Myocyte (in vitro differentiated cells): ENCODE results near the gene CACNA1H. TPM values are rescaled to one million over a fixed set of nuclear protein-coding genes. Genes with fewer than 3 reads are reported as not detected.

Source experiments
- DNase-seq: peaks from one replicate; pipeline ENCODE4 v3.0.0-alpha.2; 2012; ENCODE audit warnings: low read depth
- total RNA-seq: library from RNA; depleted of rRNA; stranded (reverse); fragments of >200 nt; gene quantifications from 2 replicates; pipeline ENCODE4 v1.2.3, GENCODE V29; 2014

CACNA1H gene
- total RNA-seq, 1 donor from 2014 or later: 0.16 TPM

- DNase-seq: no peak
Observed at GRCh38 chr16:1210461-1210860, 57.6 kb downstream of the CACNA1H start.

DNA sequence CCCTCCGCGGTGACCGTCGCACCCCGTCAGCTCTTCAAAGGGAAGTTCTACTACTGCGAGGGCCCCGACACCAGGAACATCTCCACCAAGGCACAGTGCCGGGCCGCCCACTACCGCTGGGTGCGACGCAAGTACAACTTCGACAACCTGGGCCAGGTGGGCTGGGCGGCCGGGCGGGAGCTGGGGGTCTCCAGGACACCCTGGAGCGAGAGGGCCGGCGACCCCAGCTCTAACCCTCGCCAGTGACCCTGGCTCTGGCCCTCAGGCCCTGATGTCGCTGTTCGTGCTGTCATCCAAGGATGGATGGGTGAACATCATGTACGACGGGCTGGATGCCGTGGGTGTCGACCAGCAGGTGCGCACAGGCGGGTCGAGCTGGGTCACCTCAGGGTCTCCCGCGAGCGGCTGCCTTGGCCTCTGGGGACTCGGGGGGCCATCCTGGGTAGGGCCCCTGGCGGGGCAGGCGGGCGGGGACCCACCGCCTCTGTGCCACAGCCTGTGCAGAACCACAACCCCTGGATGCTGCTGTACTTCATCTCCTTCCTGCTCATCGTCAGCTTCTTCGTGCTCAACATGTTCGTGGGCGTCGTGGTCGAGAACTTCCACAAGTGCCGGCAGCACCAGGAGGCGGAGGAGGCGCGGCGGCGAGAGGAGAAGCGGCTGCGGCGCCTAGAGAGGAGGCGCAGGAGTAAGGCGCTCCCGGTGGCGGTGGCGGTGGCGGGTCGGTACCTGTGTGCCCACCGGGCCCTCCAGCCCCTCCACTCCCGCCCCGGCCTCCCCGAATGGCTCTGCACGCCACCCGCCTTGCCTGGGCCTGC lies 58.8 kb downstream of the CACNA1H start:
- no peak for DNase-seq

- no peak for DNase-seq
Observed at GRCh38 chr16:1212616-1213194, 59.8 kb downstream of the CACNA1H start.

- no peak for DNase-seq
Observed at GRCh38 chr16:1213231-1213630, 60.3 kb downstream of the CACNA1H start.

DNA sequence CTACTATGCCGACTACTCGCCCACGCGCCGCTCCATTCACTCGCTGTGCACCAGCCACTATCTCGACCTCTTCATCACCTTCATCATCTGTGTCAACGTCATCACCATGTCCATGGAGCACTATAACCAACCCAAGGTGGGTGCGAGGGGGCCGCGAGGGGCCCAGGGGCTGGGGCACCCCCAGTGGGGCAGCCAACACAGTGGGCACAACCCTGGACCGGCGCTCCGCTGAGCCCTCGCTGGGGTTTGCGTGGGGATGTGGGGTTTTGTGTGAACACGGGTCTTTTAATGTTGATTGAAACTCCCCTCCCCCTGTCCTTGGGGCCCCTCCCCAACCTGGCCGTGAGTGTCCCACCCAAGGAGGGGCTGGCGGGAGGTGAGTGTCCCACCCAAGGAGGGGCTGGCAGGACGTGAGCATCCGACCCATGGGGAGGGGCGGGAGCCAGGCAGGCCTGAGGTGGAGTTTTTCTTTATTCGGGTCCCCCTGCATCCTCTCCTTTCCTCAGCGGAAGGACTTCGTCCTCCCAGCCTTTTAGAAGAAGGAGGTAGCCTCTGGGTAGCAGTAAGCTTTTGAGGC lies 61.0 kb downstream of the CACNA1H start:
- no peak for DNase-seq

GRCh38 chr16:1214719-1215118 lies 61.8 kb downstream of the CACNA1H start:
- DNase-seq: no peak

DNA sequence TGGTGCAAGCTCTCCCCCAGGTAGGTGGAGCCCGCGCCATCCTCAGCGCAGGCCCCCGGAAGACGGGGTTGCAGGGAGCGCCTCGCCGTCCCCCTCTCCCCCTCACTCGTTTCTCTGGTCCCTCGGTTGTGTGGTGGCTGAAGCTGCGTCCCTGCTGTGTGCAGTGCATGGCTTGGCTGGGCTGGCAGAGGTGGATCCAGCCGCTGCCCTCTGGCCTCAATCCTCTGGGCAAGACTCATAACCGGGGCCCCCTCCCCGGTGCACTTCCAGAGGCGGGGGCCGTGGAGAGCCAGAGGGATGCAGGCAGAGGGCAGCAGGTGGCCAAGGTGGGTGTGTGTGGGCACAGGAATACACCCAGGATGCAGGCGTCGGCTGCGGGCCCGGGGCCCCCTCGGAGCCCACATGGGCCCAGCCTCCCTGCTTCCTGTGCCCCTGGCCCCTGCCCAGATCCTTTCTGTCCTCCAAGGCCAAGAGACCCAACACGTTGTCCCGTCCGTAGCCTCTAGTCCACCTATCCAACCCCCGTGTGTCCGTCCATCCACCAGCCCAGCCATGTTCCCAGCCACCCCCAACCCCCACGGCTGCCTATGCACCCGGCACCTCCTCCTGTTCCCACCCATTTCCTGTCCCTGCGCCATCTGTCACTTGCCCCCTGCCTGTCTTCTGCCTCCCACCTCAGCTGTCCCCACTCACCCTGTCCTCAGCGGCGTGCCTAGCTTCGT lies 62.8 kb downstream of the CACNA1H start:
- no peak for DNase-seq

DNA sequence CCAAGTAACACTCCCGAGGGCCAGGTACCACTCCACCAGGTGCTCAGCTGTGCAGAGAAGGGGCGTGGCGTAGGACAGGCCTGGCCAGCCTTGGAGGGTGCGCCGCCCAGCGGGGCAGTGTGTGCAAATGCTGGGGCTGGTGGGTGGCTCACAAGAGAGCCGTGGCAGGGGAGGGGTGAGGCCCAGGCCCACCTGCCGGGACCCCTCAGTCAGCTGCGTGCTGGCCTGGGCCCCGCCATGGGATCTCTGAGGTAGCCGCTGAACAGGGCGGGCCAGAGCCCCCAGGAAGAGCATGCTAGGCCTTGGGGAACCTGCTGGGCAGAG lies 63.4 kb downstream of the CACNA1H start:
- no peak for DNase-seq

GRCh38 chr16:1216681-1217400 lies 63.9 kb downstream of the CACNA1H start:
- no peak for DNase-seq

GRCh38 chr16:1217526-1217925 lies 64.6 kb downstream of the CACNA1H start:
- no peak for DNase-seq

DNA sequence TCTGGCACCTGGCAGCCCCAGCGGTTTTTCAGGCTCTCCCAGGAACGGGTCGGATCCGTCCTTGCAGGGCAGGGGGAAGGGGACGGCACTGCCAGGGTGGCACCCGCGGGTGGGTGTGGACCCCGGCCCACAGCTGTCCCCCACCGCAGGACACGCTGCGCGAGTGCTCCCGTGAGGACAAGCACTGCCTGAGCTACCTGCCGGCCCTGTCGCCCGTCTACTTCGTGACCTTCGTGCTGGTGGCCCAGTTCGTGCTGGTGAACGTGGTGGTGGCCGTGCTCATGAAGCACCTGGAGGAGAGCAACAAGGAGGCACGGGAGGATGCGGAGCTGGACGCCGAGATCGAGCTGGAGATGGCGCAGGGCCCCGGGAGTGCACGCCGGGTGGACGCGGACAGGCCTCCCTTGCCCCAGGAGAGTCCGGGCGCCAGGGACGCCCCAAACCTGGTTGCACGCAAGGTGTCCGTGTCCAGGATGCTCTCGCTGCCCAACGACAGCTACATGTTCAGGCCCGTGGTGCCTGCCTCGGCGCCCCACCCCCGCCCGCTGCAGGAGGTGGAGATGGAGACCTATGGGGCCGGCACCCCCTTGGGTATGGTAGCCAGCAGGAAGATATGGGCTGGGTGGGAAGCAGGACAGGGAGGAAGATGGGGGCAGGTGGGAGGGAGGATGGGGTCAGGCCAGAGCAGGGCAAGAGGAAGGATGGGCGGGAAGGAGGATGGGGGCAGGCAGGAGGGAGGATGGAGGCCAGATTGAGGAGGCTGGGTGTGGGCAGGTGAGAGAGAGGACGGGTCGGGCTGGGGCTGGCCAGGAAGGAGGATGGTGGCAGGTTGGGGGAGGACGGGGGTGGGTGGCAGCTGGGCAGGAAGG lies 65.4 kb downstream of the CACNA1H start:
- no peak for DNase-seq

- no peak for DNase-seq
Observed at GRCh38 chr16:1218930-1219611, 66.2 kb downstream of the CACNA1H start.

GRCh38 chr16:1220098-1220728 lies 67.3 kb downstream of the CACNA1H start:
- DNase-seq: no peak

DNA sequence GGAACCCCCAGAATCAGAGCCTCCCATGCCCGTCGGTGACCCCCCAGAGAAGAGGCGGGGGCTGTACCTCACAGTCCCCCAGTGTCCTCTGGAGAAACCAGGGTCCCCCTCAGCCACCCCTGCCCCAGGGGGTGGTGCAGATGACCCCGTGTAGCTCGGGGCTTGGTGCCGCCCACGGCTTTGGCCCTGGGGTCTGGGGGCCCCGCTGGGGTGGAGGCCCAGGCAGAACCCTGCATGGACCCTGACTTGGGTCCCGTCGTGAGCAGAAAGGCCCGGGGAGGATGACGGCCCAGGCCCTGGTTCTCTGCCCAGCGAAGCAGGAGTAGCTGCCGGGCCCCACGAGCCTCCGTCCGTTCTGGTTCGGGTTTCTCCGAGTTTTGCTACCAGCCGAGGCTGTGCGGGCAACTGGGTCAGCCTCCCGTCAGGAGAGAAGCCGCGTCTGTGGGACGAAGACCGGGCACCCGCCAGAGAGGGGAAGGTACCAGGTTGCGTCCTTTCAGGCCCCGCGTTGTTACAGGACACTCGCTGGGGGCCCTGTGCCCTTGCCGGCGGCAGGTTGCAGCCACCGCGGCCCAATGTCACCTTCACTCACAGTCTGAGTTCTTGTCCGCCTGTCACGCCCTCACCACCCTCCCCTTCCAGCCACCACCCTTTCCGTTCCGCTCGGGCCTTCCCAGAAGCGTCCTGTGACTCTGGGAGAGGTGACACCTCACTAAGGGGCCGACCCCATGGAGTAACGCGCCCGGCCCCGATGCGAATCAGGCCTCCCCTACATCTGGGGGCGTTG lies 68.1 kb downstream of the CACNA1H start:
- DNase-seq: no peak

DNA sequence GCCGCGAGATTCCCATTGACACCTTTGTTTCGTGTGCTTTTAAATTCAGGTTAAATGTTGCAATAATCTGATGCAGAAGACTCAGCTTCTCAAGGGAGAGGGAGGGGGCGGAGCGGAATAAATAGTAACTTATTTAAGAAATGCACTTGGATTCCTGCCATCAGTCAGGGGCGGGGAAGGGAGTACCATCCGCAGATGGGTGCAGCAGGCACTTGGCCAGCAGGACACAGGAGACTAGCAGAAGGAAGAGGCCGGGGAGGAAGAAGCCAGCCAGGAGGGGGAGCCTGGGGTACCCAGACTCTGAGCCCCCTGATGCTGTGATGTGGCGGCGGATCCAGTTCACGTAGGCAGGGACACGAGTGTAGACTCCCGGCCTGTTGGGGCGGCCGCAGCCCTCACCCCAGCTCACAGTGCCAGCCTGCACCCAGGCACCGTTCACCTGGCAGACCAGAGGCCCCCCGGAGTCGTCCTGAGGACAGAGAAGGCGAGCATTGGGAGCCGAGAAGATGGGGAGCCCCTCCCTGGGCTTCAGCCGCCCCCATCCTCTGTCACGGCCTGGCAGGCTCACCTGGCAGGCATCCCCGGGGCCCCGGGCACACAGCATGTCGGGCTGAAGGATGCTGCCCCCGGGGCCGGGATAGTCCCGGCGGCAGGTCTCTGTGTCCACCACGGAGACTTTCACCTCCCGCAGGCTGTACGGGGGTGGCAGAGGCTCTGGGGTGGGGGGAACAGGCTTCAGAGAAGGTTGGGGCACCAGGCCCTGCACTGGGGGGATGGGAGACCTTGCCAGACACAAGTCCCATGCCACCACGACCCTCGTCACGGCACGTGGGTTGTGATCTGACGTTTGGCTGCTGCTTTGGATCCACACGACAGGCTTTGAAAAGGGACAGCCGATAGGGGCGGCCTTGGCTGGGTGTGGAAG lies 69.0 kb downstream of the CACNA1H start:
- no peak for DNase-seq

DNA sequence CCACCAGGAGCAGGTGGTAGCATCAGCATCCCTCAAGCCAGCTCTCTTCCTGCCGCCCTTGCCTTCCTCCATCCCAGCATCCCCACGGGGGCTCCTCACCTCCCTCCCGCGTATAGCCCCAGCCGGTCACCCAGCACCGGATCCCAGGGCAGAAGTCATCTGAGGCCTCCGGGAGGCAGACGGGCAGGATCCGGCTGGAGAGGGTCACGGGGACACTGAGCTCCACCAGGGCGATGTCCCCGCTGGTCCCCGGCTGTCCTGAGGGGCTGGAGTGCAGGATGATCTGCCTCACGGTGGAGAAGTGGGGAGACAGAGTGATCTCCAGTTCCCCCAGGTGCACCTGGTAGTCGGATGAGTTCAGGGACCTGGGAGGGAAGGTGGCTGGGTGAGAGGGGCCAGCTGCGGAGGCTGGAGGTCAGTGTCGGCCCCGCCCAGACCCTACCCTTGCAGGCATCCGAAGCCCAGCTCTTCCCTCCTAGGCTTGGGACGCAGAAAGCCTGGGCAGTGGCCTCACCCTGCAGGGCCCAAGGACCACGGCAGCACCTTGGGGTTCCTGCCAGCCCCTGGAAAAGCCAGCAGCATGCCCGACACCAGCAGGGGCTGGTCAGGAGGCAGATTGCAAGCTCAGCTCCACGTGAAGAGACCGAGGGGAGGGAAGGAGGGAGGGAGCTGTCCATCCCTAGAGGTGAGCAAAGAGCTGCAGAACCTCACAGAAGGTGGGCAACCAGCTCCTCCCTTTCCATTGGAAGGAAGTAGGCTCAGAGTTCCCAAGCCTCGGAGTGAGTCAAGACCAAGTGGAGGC lies 69.8 kb downstream of the CACNA1H start:
- DNase-seq: no peak
